ENCODE measurements around the gene TRMT1L. TPM values are rescaled to one million over a fixed set of nuclear protein-coding genes. Genes with fewer than 3 reads are reported as not detected.

Gene TRMT1L
- polyA plus RNA-seq, 1 donor (not counting 4 experiments of a cell fraction or from before 2014, with no cell fraction given) = 34.5 TPM

- dilution Hi-C loops (cut with MboI; ENCODE audit: extremely low pct_ligation_motif_present, low sequenced_read_pairs) = no loop called here
- Histone ChIP-seq H4K20me1 (ENCODE audit: control insufficient read depth, extremely low read depth, insufficient read depth, low read length) (no peaks in the 10 kb centered on the region), H2AFZ (ENCODE audit: control insufficient read depth, low read length) (no peak overlapping the region), H3K27ac (ENCODE audit: control insufficient read depth, insufficient read depth, low read length) (no peak overlapping the region), H3K36me3 (ENCODE audit: control insufficient read depth in 2 of 2, extremely low read depth in 1 of 2, insufficient read depth in 2 of 2, low read length in 2 of 2) (no peaks in the 10 kb centered on the region), H3K79me2 (ENCODE audit: control insufficient read depth, insufficient read depth, low read length) (peaks cover 16% of the 10 kb centered on the region), H3K9me1 (ENCODE audit: control insufficient read depth, extremely low read depth, insufficient read depth, low read length) (no peaks in the 10 kb centered on the region), H3K9me3 (ENCODE audit: control insufficient read depth, low read depth, low read length) (no peaks in the 10 kb centered on the region), H3K4me3 (ENCODE audit: control insufficient read depth in 2 of 3, extremely low read depth in 1 of 3, insufficient read depth in 2 of 3, low read depth in 1 of 3, low read length in 3 of 3) (no peak overlapping the region), H3K9ac (ENCODE audit: control insufficient read depth, extremely low read depth, insufficient read depth, low read length) (no peak overlapping the region), H3K27me3 (ENCODE audit: control insufficient read depth, extremely low read depth, insufficient read depth, low read length) (no peaks in the 10 kb centered on the region), H3K4me1 (ENCODE audit: control insufficient read depth, extremely low read depth, insufficient read depth, low read length) (no peaks in the 10 kb centered on the region), H3K4me2 (ENCODE audit: control insufficient read depth, extremely low read depth, insufficient read depth, low read depth, low read length) (no peak overlapping the region)
- DNase-seq (ENCODE audit: low read depth, low spot score) (no peak), FAIRE-seq (no peak)
- TF ChIP-seq EZH2 (IDR thresholded peaks at IDR 0.05; ENCODE audit: low read length) = no peak
- TF ChIP-seq CTCF (optimal IDR thresholded peaks at IDR 0.05 in 1 of 3, IDR thresholded peaks at IDR 0.05 in 1 of 3, conservative IDR thresholded peaks at IDR 0.05 in 1 of 3; ENCODE audit: extremely low read depth in 1 of 3, insufficient read depth in 2 of 3, low read length in 3 of 3) = no peak
Measured at GRCh38 chr1:185087746-185088145, 69.0 kb downstream of the TRMT1L start.

GRCh38 chr1:185087101-185087500 lies 69.7 kb downstream of the TRMT1L start:
- no peaks in the 10 kb centered on the region for H4K20me1 ChIP-seq (ENCODE audit: control insufficient read depth, extremely low read depth, insufficient read depth, low read length)
- no peaks in the 10 kb centered on the region for H3K27me3 ChIP-seq (ENCODE audit: control insufficient read depth, extremely low read depth, insufficient read depth, low read length)
- H2AFZ ChIP-seq (ENCODE audit: control insufficient read depth, low read length) = no peak overlapping the region
- dilution Hi-C loops (cut with MboI; ENCODE audit: extremely low pct_ligation_motif_present, low sequenced_read_pairs) = no loop called here
- H3K4me2 ChIP-seq (ENCODE audit: control insufficient read depth, extremely low read depth, insufficient read depth, low read depth, low read length) = no peak overlapping the region
- DNase-seq (ENCODE audit: low read depth, low spot score) = no peak
- H3K9me3 ChIP-seq (ENCODE audit: control insufficient read depth, low read depth, low read length) = no peaks in the 10 kb centered on the region
- H3K4me3 ChIP-seq (ENCODE audit: control insufficient read depth in 2 of 3, extremely low read depth in 1 of 3, insufficient read depth in 2 of 3, low read depth in 1 of 3, low read length in 3 of 3) = no peak overlapping the region
- no peak overlapping the region for H3K27ac ChIP-seq (ENCODE audit: control insufficient read depth, insufficient read depth, low read length)
- FAIRE-seq = no peak
- TF ChIP-seq CTCF (optimal IDR thresholded peaks at IDR 0.05 in 1 of 3, IDR thresholded peaks at IDR 0.05 in 1 of 3, conservative IDR thresholded peaks at IDR 0.05 in 1 of 3; ENCODE audit: extremely low read depth in 1 of 3, insufficient read depth in 2 of 3, low read length in 3 of 3) = no peak
- TF ChIP-seq EZH2 (IDR thresholded peaks at IDR 0.05; ENCODE audit: low read length) = no peak
- H3K9ac ChIP-seq (ENCODE audit: control insufficient read depth, extremely low read depth, insufficient read depth, low read length) = no peak overlapping the region
- H3K79me2 ChIP-seq (ENCODE audit: control insufficient read depth, insufficient read depth, low read length) = peaks cover 16% of the 10 kb centered on the region
- no peaks in the 10 kb centered on the region for H3K9me1 ChIP-seq (ENCODE audit: control insufficient read depth, extremely low read depth, insufficient read depth, low read length)
- H3K4me1 ChIP-seq (ENCODE audit: control insufficient read depth, extremely low read depth, insufficient read depth, low read length) = no peaks in the 10 kb centered on the region
- H3K36me3 ChIP-seq (ENCODE audit: control insufficient read depth in 2 of 2, extremely low read depth in 1 of 2, insufficient read depth in 2 of 2, low read length in 2 of 2) = no peaks in the 10 kb centered on the region
